Naive thymus-derived CD4-positive, alpha-beta T cell (primary cell): ENCODE data around the gene SMIM13. TPM values are rescaled to one million over a fixed set of nuclear protein-coding genes. Genes with fewer than 3 reads are reported as not detected.
A peak's percentile ranks its signal among the peaks of the same experiment; 100 is the strongest.
"Not testable (repeated sequence)": the region's sequence is repeated elsewhere in the genome, so short reads cannot be mapped to it uniquely, and the experiment has no call there.

Source experiments
- ATAC-seq: fragments of 150-1000 bp; cut with Tn5 transposase; 2 replicates; pipeline ENCODE4 v1.10.0; 2021; ENCODE audit warnings: mild to moderate bottlenecking, moderate library complexity
- CTCF ChIA-PET: fragments of 350-600 bp; sonication (Branson Sonifier 250); formaldehyde crosslinking; loops from one replicate; lab custom pipeline; 2021; ENCODE audit warnings: antibody characterized with exemption; lab: Charles Lee
- POLR2A ChIA-PET: fragments of 350-600 bp; sonication (Branson Sonifier 250); formaldehyde crosslinking; loops from one replicate; lab custom pipeline; 2021; ENCODE audit warnings: antibody characterized with exemption, inconsistent platforms; lab: Charles Lee
- DNase-seq, 9 donors: peaks; one replicate each; pipeline versions ENCODE4 v3.0.0 to v3.0.0-alpha.2; 2020 to 2022; ENCODE audit warnings: mixed read lengths in 1 of 9
- H3K27ac ChIP-seq: one replicate; pipeline ENCODE4 v1.7.0; 2013; ENCODE audit warnings: mild to moderate bottlenecking, low read depth, low read length, moderate library complexity
- H3K27me3 ChIP-seq, 2 donors: one replicate each; pipeline ENCODE4 v1.7.0; 2013; ENCODE audit warnings: low read length in 2 of 2, mild to moderate bottlenecking in 2 of 2, moderate library complexity in 2 of 2; ENCODE audit not compliant: control insufficient read depth in 2 of 2, insufficient read depth in 2 of 2
- H3K36me3 ChIP-seq, 3 experiments: 1 replicate in 2 of 3; 2 replicates in 1 of 3; pipeline ENCODE4 v1.7.0; 2013; ENCODE audit warnings: low read length in 3 of 3, mild to moderate bottlenecking in 3 of 3, moderate library complexity in 1 of 3; ENCODE audit not compliant: insufficient read depth in 3 of 3, control insufficient read depth in 2 of 3
- H3K4me1 ChIP-seq, 2 donors: one replicate each; pipeline ENCODE4 v1.7.0; 2013; ENCODE audit warnings: low read length in 2 of 2, mild to moderate bottlenecking in 2 of 2, moderate library complexity in 1 of 2; ENCODE audit not compliant: control insufficient read depth in 2 of 2, insufficient read depth in 2 of 2
- H3K4me3 ChIP-seq: 2 replicates; pipeline ENCODE4 v1.7.0; 2013; ENCODE audit warnings: mild to moderate bottlenecking, low read length
- H3K9me3 ChIP-seq, 3 experiments: 1 replicate in 2 of 3; 2 replicates in 1 of 3; pipeline ENCODE4 v1.7.0; 2013; ENCODE audit warnings: low read length in 3 of 3; ENCODE audit not compliant: control insufficient read depth in 2 of 3
- H3K27ac Mint-ChIP-seq, 9 donors: one replicate each; pipeline ENCODE4 v1.8.0; 2020 to 2022; ENCODE audit warnings: mixed read lengths in 9 of 9, mild to moderate bottlenecking in 8 of 9, moderate library complexity in 5 of 9, inconsistent platforms in 2 of 9
- H3K27me3 Mint-ChIP-seq, 5 donors: one replicate each; pipeline ENCODE4 v1.8.0; 2021 to 2022; ENCODE audit warnings: mixed read lengths in 5 of 5, mild to moderate bottlenecking in 1 of 5
- H3K36me3 Mint-ChIP-seq, 5 donors: one replicate each; pipeline ENCODE4 v1.8.0; 2020 to 2022; ENCODE audit warnings: mixed read lengths in 5 of 5, mild to moderate bottlenecking in 3 of 5, inconsistent platforms in 1 of 5
- H3K4me1 Mint-ChIP-seq, 7 donors: one replicate each; pipeline ENCODE4 v1.8.0; 2020 to 2022; ENCODE audit warnings: mixed read lengths in 7 of 7, mild to moderate bottlenecking in 3 of 7, inconsistent platforms in 1 of 7
- H3K4me3 Mint-ChIP-seq, 10 donors: one replicate each; pipeline ENCODE4 v1.8.0; 2020 to 2022; ENCODE audit warnings: mild to moderate bottlenecking in 10 of 10, mixed read lengths in 10 of 10, moderate library complexity in 6 of 10, inconsistent platforms in 2 of 10
- H3K9me3 Mint-ChIP-seq, 11 donors: one replicate each; pipeline ENCODE4 v1.8.0; 2020 to 2022; ENCODE audit warnings: mixed read lengths in 11 of 11, mild to moderate bottlenecking in 4 of 11, inconsistent platforms in 1 of 11, moderate library complexity in 1 of 11
- intact Hi-C, 2 donors: fragments of 100-400 bp; cut with micrococcal nuclease; formaldehyde crosslinking; loops; one replicate each; pipeline ENCODE4 v1.15.1; 2023
- polyA plus RNA-seq, 2 donors: library from polyadenylated mRNA; unstranded; fragments of 300-500 nt; fragmentation: Illumina TruSeq; gene quantifications; one replicate each; pipeline ENCODE4 v1.2.3, GENCODE V29; 2021
- total RNA-seq, 6 experiments: library from RNA in 5 of 6; stranded (reverse) in 5 of 6; gene quantifications; 1 replicate in 5 of 6; 2 replicates in 1 of 6; pipeline ENCODE4 v1.2.3 and lab custom pipeline; 2021 to 2026

Gene SMIM13
- total and polyA plus RNA-seq, 7 experiments from 2014 or later = 0.64 to 9.9 (median 4.3) TPM

- ChIA-PET CTCF (no interaction called here), POLR2A (interaction anchor here (0.6 to 0.8 kb wide), 3 partner anchors 13 to 88 kb away, joined by 3 to 5 read pairs (median 3); no protein-coding TSS in a partner anchor)
- Mint-ChIP-seq H3K4me3 (peak within 1 kb of the TSS; percentile 43 to 88 (median 69)), H3K4me1 (peaks cover 21 to 38% (median 30%) of the 10 kb centered on the region in 7 donors), H3K27ac (peak within 1 kb of the TSS; percentile 19 to 82 (median 65)), H3K36me3 (peaks cover 0 to 13% (median 0%) of the 10 kb centered on the region in 5 donors), H3K9me3 (peaks cover 0 to 3% (median 0%) of the 10 kb centered on the region in 11 donors), H3K27me3 (no peaks in the 10 kb centered on the region)
- Histone ChIP-seq H3K27me3 (no peaks in the 10 kb centered on the region), H3K4me1 (peaks cover 0 to 10% of the 10 kb centered on the region in 2 donors), H3K4me3 (no peak within 1 kb of the TSS), H3K27ac (no peak within 1 kb of the TSS), H3K36me3 (no peaks in the 10 kb centered on the region), H3K9me3 (no peaks in the 10 kb centered on the region)
- intact Hi-C loops = no loop called here
- ATAC-seq (peak; percentile 28), DNase-seq (peak in 1 of 9 donors; percentile 29)
Measured at GRCh38 chr6:11110921-11111768, 17.5 kb downstream of the SMIM13 start, which contains the start of gene ERVFRD-1. ERVFRD-1 (minus strand) TSS chr6:11111725; CDS start chr6:11105310, 6,415 bp downstream.

- H3K27ac ChIP-seq = no peak overlapping the region
- Mint-ChIP-seq H3K27me3 (no peaks in the 10 kb centered on the region), H3K27ac (peak overlapping the region; percentile 19 to 82 (median 65)), H3K36me3 (peaks cover 0 to 13% (median 0%) of the 10 kb centered on the region in 5 donors), H3K4me3 (peak overlapping the region; percentile 43 to 88 (median 69)), H3K9me3 (peaks cover 0 to 3% (median 0%) of the 10 kb centered on the region in 11 donors), H3K4me1 (peaks cover 24 to 37% (median 33%) of the 10 kb centered on the region in 7 donors)
- ATAC-seq (peak; percentile 23), DNase-seq (no peak)
- intact Hi-C loops = no loop called here
- H3K36me3 ChIP-seq = no peaks in the 10 kb centered on the region
- H3K4me3 ChIP-seq = no peak overlapping the region
- POLR2A ChIA-PET = interaction anchor here (0.6 kb wide), 1 partner anchor 88 kb away, joined by 3 read pairs; no protein-coding TSS in a partner anchor
- CTCF ChIA-PET = no interaction called here
- H3K4me1 ChIP-seq = peaks cover 0 to 10% of the 10 kb centered on the region in 2 donors
- H3K27me3 ChIP-seq = no peaks in the 10 kb centered on the region
- no peaks in the 10 kb centered on the region for H3K9me3 ChIP-seq
Measured at GRCh38 chr6:11111769-11112437, 18.3 kb downstream of the SMIM13 start.

GRCh38 chr6:11113038-11113437, 19.4 kb downstream of the SMIM13 start:
- no peak overlapping the region for H3K27ac Mint-ChIP-seq

GRCh38 chr6:11115808-11116536, 22.3 kb downstream of the SMIM13 start:
- peaks cover 21 to 39% (median 33%) of the 10 kb centered on the region in 7 donors for H3K4me1 Mint-ChIP-seq
- peak; percentile 55 for ATAC-seq
- H3K27ac ChIP-seq, H3K27me3 ChIP-seq, intact Hi-C loops, H3K4me3 ChIP-seq, H3K9me3 ChIP-seq, H3K27ac Mint-ChIP-seq, H3K36me3 ChIP-seq, CTCF ChIA-PET, H3K4me3 Mint-ChIP-seq, H3K36me3 Mint-ChIP-seq, DNase-seq, H3K27me3 Mint-ChIP-seq, H3K9me3 Mint-ChIP-seq: not testable (repeated sequence)
- H3K4me1 ChIP-seq = peaks cover 0 to 10% of the 10 kb centered on the region in 2 donors
- POLR2A ChIA-PET = interaction anchor here (0.6 kb wide), 1 partner anchor 1474 kb away, joined by 4 read pairs; no protein-coding TSS in a partner anchor

More at GRCh38 chr6:11113038-11113437, 19.4 kb downstream of the SMIM13 start:
- H3K4me1 Mint-ChIP-seq = peaks cover 18 to 37% (median 29%) of the 10 kb centered on the region in 7 donors
- peaks cover 0 to 7% (median 0%) of the 10 kb centered on the region in 5 donors for H3K36me3 Mint-ChIP-seq
- H3K9me3 ChIP-seq = no peaks in the 10 kb centered on the region
- no peaks in the 10 kb centered on the region for H3K27me3 ChIP-seq
- H3K9me3 Mint-ChIP-seq = peaks cover 0 to 3% (median 0%) of the 10 kb centered on the region in 11 donors
- ATAC-seq (no peak), DNase-seq (no peak)
- no peak overlapping the region for H3K4me3 ChIP-seq
- H3K27ac ChIP-seq = no peak overlapping the region
- POLR2A ChIA-PET = interaction anchor here (0.6 kb wide), 1 partner anchor 356 kb away, joined by 3 read pairs; no protein-coding TSS in a partner anchor
- H3K36me3 ChIP-seq = no peaks in the 10 kb centered on the region
- H3K27me3 Mint-ChIP-seq = no peaks in the 10 kb centered on the region
- intact Hi-C loops = no loop called here
- H3K4me1 ChIP-seq = peaks cover 0 to 10% of the 10 kb centered on the region in 2 donors
- H3K4me3 Mint-ChIP-seq = no peak overlapping the region
- CTCF ChIA-PET = no interaction called here

- POLR2A ChIA-PET = no interaction called here
- peaks cover 10 to 43% (median 29%) of the 10 kb centered on the region in 7 donors for H3K4me1 Mint-ChIP-seq
- Histone ChIP-seq H3K4me1 (no peaks in the 10 kb centered on the region), H3K27me3 (no peaks in the 10 kb centered on the region), H3K27ac (no peak overlapping the region), H3K9me3 (no peaks in the 10 kb centered on the region), H3K4me3 (no peak overlapping the region), H3K36me3 (no peaks in the 10 kb centered on the region)
- no peak overlapping the region for H3K27ac Mint-ChIP-seq
- intact Hi-C loops = no loop called here
- no peaks in the 10 kb centered on the region for H3K27me3 Mint-ChIP-seq
- DNase-seq (no peak), ATAC-seq (no peak)
- no peak overlapping the region for H3K4me3 Mint-ChIP-seq
- CTCF ChIA-PET = no interaction called here
- H3K9me3 Mint-ChIP-seq = peaks cover 0 to 3% (median 0%) of the 10 kb centered on the region in 11 donors
- H3K36me3 Mint-ChIP-seq = peaks cover 0 to 27% (median under 1%) of the 10 kb centered on the region in 5 donors
Measured at GRCh38 chr6:11120271-11121005, 26.8 kb downstream of the SMIM13 start.
